ENCODE measurements around the gene SERPINB10.

The SERPINB10 gene

GRCh38 chr18:63951302-63951705 is 43.5 kb downstream of the SERPINB10 start:
- DNase-seq, result no peak

GRCh38 chr18:63953811-63954210 is 46.1 kb downstream of the SERPINB10 start:
- no peak for DNase-seq

- DNase-seq, result no peak
Measured at GRCh38 chr18:63956755-63957154, 49.0 kb downstream of the SERPINB10 start.

- no peak for DNase-seq
Measured at GRCh38 chr18:63960891-63961290, 53.1 kb downstream of the SERPINB10 start.

- DNase-seq, result no peak
Measured at GRCh38 chr18:63961435-63961980, 53.8 kb downstream of the SERPINB10 start.

GRCh38 chr18:63962137-63962536 is 54.4 kb downstream of the SERPINB10 start:
- no peak for DNase-seq

GRCh38 chr18:63963615-63964256 is 56.0 kb downstream of the SERPINB10 start:
- DNase-seq, result peak in 2 of 4 experiments; percentile 5 to 6

GRCh38 chr18:63964908-63965307 is 57.1 kb downstream of the SERPINB10 start:
- no peak for DNase-seq

- no peak for DNase-seq
Measured at GRCh38 chr18:63965716-63966330, 58.1 kb downstream of the SERPINB10 start.

GRCh38 chr18:63969942-63970808 is 62.4 kb downstream of the SERPINB10 start, which contains the start of gene SERPINB8:
Gene SERPINB8 (plus strand): TSS chr18:63970081. CDS start chr18:63978309, 8,228 bp downstream.
- DNase-seq, result peak; percentile 38 to 69 (median 56)

GRCh38 chr18:63970809-63971205 is 63.0 kb downstream of the SERPINB10 start:
- no peak for DNase-seq

- no peak for DNase-seq
Measured at GRCh38 chr18:63971320-63972001, 63.7 kb downstream of the SERPINB10 start.

- no peak for DNase-seq
Measured at GRCh38 chr18:63972002-63972376, 64.2 kb downstream of the SERPINB10 start.

GRCh38 chr18:63974991-63975390 is 67.2 kb downstream of the SERPINB10 start:
- no peak for DNase-seq

- DNase-seq, result no peak
Measured at GRCh38 chr18:63975628-63976027, 67.9 kb downstream of the SERPINB10 start.

- DNase-seq, result no peak
Measured at GRCh38 chr18:63977040-63977439, 69.3 kb downstream of the SERPINB10 start.

GRCh38 chr18:63979409-63979920 is 71.7 kb downstream of the SERPINB10 start:
- DNase-seq, result peak in 1 of 4 experiments; percentile 1

GRCh38 chr18:63980027-63980426 is 72.3 kb downstream of the SERPINB10 start:
- DNase-seq, result no peak

GRCh38 chr18:63980896-63981460 is 73.2 kb downstream of the SERPINB10 start:
- no peak for DNase-seq

- DNase-seq, result no peak
Measured at GRCh38 chr18:63981719-63982118, 74.0 kb downstream of the SERPINB10 start.

- no peak for DNase-seq
Measured at GRCh38 chr18:63982361-63982760, 74.6 kb downstream of the SERPINB10 start.

All from activated CD4-positive, CD25-positive, alpha-beta regulatory T cell (primary cell).